Retinal pigment epithelial cell (primary cell): ENCODE results near the gene NLGN1.

Source experiments
- DNase-seq: peaks from one replicate; pipeline ENCODE4 v3.0.0-alpha.2; 2010; ENCODE audit warnings: low read depth
- H3K4me3 ChIP-seq: 2 replicates; pipeline ENCODE4 v1.5.1; 2011; ENCODE audit warnings: mild to moderate bottlenecking, low read length, control low read depth, moderate library complexity
- TF ChIP-seq, protein P1 (sequence below): conservative IDR thresholded peaks from 2 replicates; pipeline ENCODE4 v1.5.1; 2011; ENCODE audit warnings: low read depth, low read length, control low read depth, inconsistent platforms

NLGN1 gene

DNA sequence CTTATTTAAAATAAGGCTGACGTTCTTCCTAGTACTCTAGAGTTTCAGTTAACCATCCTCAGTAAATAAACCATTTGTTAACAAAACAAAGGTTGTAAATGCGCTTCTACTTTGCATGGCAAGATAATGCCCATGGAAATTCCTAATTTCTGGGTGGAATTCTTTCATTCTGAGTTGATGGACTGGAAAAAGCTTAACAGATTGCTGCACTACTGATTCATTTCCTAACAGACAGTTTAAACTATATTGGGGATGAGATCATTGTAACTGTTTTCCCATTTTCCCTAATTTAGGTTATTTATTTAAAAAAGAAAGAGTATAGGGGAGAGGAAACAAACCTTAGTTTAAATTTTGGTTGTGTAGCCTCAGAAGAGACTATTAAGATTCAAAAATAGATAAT, 342.2 kb downstream of the NLGN1 start:
- TF ChIP-seq, protein P1, sequence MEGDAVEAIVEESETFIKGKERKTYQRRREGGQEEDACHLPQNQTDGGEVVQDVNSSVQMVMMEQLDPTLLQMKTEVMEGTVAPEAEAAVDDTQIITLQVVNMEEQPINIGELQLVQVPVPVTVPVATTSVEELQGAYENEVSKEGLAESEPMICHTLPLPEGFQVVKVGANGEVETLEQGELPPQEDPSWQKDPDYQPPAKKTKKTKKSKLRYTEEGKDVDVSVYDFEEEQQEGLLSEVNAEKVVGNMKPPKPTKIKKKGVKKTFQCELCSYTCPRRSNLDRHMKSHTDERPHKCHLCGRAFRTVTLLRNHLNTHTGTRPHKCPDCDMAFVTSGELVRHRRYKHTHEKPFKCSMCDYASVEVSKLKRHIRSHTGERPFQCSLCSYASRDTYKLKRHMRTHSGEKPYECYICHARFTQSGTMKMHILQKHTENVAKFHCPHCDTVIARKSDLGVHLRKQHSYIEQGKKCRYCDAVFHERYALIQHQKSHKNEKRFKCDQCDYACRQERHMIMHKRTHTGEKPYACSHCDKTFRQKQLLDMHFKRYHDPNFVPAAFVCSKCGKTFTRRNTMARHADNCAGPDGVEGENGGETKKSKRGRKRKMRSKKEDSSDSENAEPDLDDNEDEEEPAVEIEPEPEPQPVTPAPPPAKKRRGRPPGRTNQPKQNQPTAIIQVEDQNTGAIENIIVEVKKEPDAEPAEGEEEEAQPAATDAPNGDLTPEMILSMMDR, result no peak
- no peak for DNase-seq
- no peak overlapping the region for H3K4me3 ChIP-seq

DNA sequence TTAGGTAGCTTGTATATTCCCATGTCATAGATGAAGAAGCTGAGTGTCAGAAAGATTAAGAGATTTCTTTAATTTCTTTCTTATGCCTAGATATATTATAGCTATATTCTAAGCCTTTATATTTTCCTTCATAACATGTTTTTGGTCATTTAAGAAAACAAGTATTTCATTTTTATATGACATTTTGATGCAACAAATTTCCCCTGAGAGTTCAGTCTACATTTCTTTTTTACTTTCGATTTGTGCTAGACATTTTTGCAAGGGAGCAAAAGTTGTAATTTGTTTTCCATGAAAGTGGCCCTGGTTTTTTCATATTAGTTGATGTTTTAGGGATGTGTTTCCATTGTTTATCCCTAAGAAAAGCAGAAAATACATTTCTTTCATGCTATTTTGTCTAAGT, 344.9 kb downstream of the NLGN1 start:
- no peak overlapping the region for H3K4me3 ChIP-seq
- TF ChIP-seq, protein P1, result no peak
- no peak for DNase-seq

DNA sequence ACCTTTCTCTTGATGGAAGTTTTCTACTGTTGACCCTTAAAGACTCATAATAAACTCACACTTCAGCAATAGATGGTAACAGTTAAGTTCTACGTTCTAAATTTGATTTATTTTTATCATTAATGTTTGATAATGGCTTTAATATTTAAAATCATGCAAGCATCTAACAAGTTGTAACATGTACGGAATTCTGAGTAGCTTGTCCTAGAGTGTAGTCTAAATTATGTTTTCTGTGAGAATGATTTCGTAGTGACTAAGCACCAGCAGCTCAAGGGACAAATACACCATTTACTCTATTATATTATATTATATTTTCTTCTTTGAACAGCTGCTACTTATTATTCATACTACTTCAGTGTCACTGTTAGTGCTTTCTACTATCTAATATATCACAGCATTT, 345.6 kb downstream of the NLGN1 start:
- TF ChIP-seq, protein P1, result no peak
- no peak for DNase-seq
- no peak overlapping the region for H3K4me3 ChIP-seq

DNA sequence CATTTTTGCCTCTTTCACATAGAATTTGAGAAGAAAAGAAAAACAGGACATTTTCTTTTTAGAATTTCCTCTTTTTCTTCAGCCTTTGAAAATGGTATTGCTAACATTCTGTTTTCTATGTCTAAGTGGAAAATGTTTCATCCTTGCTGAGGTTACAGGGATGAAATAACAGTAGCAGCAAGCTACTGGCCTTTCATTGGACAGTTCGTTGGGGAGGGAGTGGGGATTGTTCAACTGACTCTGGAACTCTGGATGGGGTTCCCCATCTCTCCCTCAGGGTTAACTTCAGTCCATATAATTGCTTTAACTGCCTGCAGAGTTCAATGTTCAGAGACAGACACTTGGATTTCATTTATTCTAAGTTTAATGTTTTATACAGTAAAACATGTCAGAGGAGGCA, 346.0 kb downstream of the NLGN1 start:
- TF ChIP-seq, protein P1, result no peak
- no peak overlapping the region for H3K4me3 ChIP-seq
- no peak for DNase-seq

DNA sequence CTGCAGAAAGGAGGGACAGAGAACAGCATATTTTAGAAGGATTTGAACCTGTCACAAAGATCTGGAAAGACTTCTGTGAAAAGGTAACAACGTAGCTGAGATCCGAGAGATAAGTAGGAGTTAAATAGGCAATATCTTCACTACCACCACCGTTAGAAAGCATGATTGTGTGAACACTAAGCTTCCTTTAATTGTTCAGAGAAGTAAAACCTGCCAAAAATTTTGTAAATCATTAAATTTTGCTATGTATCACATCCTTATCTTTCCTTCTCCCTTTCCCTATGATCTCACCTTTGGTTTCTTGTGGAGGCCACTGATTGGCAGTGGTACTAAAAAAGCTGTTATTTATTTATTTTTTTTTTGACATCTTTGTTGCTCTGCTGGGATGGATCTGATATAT, 346.9 kb downstream of the NLGN1 start:
- no peak for DNase-seq

DNA sequence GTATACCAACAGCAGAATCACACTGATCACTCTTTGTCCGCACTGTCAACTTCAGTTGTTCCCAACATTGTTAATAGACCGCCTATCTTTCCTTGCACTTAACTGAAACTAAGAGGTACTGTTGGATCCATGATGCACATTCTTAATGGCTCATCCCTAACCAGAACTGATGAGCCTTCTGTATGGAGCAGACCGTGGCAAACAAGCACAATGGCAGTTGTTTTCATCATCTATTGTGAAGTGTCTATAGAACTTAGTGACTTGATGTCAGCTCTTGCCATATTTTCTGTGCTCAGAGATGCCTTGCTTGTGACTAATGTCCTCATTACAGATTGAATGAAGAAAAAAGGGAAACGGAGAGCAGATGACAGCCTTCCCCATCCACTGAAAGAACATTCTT, 347.4 kb downstream of the NLGN1 start:
- TF ChIP-seq, protein P1, result no peak
- no peak overlapping the region for H3K4me3 ChIP-seq
- DNase-seq, result no peak

More for the DNA sequence above, 346.9 kb downstream of the NLGN1 start:
- TF ChIP-seq, protein P1, result no peak
- H3K4me3 ChIP-seq, result no peak overlapping the region

DNA sequence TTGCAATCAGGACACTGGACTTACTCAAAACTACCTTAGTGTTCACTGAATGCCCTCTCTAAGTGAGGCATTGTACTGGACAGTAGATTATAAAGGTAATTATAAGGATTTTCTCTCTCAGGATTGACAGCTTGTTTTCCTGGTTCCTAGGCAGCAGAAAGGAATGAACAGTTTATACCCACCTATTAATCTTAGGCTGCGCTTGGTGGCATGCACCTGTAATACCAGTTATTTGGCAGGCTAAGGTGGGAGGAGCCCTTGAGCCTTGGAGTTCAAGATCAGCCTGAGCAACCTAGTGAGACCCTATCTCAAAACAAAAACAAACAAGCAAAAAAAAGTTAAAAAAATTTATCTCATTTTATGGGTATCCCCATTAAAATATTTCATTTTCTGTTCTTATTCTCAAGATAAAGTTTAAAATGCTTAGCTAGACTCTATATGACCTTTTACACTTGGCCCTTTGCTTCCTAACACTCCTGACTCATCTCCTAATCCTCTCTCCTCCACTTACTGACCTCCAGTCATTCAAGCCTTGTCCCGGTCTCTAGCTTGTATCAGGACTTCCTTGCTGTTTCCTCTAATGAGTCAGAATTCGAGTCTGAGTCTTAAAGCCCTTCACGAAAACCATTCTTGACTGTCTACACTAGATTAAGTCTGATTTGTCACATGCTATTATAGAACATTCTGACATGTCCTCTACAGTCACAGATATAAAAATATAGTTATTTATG, 348.6 kb downstream of the NLGN1 start:
- no peak overlapping the region for H3K4me3 ChIP-seq
- peak; percentile 62 for DNase-seq
- TF ChIP-seq, protein P1, result no peak
